Vagina (tissue), 2 donors: Measurements from ENCODE around the gene TPO.

ENCODE experiments used
- POLR2A ChIP-seq, 2 donors: fragments of 450-650 bp; IDR thresholded peaks; one replicate each; pipeline ENCODE4 v1.6.1; 2017; ENCODE audit warnings: antibody characterized with exemption in 2 of 2, mild to moderate bottlenecking in 2 of 2, moderate library complexity in 2 of 2
- POLR2AphosphoS5 ChIP-seq, 2 donors: sonication (generic); formaldehyde crosslinking; IDR thresholded peaks; one replicate each; pipeline ENCODE4 v1.9.0; 2017; ENCODE audit warnings: antibody characterized with exemption in 2 of 2, mild to moderate bottlenecking in 2 of 2, low read depth in 1 of 2; ENCODE audit not compliant: insufficient read depth in 1 of 2
- TF ChIP-seq, protein P1 (sequence below), 3 experiments: fragments of 450-650 bp in 2 of 3; fragments of 200-600 bp in 1 of 3; sonication (generic) in 1 of 3; IDR thresholded peaks; one replicate each; pipeline ENCODE4 v1.5.1; 2017 to 2019; ENCODE audit warnings: antibody characterized with exemption in 3 of 3, mild to moderate bottlenecking in 2 of 3, moderate library complexity in 2 of 3

DNA sequence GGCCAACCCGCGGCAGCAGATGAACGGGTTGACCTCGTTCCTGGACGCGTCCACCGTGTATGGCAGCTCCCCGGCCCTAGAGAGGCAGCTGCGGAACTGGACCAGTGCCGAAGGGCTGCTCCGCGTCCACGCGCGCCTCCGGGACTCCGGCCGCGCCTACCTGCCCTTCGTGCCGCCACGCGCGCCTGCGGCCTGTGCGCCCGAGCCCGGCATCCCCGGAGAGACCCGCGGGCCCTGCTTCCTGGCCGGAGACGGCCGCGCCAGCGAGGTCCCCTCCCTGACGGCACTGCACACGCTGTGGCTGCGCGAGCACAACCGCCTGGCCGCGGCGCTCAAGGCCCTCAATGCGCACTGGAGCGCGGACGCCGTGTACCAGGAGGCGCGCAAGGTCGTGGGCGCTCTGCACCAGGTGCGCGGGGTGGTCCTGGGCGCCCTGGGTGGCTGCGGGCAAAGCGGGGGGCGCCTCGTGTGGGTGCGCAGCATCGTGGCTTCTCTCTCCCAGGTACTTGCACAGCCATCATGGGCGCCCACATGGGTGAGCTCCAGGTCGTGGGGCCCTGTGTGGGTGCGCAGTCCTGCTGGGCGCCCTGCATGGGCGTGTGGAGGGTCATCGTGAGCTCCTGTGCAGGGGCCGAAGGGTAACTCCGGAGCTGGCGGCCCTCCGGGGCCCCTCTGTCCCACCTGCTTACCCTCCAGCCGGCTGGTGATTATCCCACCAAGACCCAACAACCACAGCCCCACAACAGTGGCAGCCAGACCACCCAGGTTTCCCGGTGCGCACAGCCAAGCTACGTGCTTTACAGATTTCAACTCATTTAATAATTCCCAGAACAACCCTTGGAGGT, 64.2 kb downstream of the TPO start:
- TF ChIP-seq POLR2AphosphoS5 (IDR thresholded peaks at IDR 0.05; ENCODE audit: insufficient read depth in 1 of 2, low read depth in 1 of 2) (no peak), POLR2A (IDR thresholded peaks at IDR 0.05) (no peak)
- TF ChIP-seq, protein P1, sequence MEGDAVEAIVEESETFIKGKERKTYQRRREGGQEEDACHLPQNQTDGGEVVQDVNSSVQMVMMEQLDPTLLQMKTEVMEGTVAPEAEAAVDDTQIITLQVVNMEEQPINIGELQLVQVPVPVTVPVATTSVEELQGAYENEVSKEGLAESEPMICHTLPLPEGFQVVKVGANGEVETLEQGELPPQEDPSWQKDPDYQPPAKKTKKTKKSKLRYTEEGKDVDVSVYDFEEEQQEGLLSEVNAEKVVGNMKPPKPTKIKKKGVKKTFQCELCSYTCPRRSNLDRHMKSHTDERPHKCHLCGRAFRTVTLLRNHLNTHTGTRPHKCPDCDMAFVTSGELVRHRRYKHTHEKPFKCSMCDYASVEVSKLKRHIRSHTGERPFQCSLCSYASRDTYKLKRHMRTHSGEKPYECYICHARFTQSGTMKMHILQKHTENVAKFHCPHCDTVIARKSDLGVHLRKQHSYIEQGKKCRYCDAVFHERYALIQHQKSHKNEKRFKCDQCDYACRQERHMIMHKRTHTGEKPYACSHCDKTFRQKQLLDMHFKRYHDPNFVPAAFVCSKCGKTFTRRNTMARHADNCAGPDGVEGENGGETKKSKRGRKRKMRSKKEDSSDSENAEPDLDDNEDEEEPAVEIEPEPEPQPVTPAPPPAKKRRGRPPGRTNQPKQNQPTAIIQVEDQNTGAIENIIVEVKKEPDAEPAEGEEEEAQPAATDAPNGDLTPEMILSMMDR (IDR thresholded peaks at IDR 0.05): no peak
